ENCODE results near the gene CGB8. TPM values are rescaled to one million over a fixed set of nuclear protein-coding genes. Genes with fewer than 3 reads are reported as not detected.

CGB8 gene
- total and polyA plus RNA-seq, 4 donors = not detected

DNA sequence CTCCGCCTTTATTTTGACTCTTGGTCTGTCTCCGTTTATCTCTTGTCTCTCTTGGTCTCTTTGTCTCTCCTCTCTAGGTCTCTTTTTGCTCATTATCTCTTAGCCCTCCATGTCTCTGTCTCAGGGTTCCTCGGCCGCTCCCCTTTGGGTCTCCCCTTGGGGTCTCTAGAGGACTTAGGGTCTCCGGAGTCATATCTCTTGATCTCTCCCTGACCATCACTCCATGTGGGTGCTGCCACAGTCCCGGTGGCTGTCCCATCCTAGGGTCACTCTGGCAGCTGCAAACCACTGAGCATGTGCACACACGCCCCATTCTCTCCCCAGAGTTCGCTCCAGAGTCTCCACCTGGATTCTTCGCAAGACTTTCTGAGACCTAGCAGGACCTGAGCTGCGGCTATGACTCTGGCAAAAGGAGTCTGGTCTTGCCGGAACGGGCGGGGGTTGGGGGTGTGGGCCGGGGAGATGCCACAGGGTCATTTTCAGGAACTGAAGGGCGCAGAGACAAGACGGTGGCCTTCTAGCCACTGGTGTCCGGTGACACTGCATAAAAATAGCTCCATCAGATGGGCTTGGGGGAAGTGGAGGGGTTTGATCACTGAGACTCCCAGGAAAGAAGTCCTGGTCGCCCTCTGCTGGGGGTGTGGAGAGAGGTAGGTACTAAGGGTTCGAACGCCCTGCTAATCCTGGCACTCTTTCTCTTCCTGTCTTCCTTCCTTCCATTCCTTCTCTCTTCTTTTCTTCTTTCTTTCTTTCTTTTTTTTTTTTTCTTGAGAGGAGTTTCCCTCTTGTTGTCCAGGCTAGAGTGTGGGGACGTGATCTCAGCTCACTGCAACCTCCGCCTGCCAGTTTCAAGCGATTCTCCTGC, 24.8 kb upstream of the CGB8 start:
- peaks cover 0 to 8% (median 0%) of the 10 kb centered on the region in 4 donors for H3K9me3 ChIP-seq (ENCODE audit: control insufficient read depth in 4 of 4, insufficient read depth in 3 of 4, low read length in 3 of 4)
- TF ChIP-seq, protein P1, sequence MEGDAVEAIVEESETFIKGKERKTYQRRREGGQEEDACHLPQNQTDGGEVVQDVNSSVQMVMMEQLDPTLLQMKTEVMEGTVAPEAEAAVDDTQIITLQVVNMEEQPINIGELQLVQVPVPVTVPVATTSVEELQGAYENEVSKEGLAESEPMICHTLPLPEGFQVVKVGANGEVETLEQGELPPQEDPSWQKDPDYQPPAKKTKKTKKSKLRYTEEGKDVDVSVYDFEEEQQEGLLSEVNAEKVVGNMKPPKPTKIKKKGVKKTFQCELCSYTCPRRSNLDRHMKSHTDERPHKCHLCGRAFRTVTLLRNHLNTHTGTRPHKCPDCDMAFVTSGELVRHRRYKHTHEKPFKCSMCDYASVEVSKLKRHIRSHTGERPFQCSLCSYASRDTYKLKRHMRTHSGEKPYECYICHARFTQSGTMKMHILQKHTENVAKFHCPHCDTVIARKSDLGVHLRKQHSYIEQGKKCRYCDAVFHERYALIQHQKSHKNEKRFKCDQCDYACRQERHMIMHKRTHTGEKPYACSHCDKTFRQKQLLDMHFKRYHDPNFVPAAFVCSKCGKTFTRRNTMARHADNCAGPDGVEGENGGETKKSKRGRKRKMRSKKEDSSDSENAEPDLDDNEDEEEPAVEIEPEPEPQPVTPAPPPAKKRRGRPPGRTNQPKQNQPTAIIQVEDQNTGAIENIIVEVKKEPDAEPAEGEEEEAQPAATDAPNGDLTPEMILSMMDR (IDR thresholded peaks at IDR 0.05; ENCODE audit: control extremely low read depth, extremely low read depth) = no peak
- H3K36me3 ChIP-seq (ENCODE audit: control insufficient read depth in 4 of 4, insufficient read depth in 4 of 4, low read length in 4 of 4) = no peaks in the 10 kb centered on the region
- H3K27me3 ChIP-seq (ENCODE audit: control insufficient read depth in 3 of 3, insufficient read depth in 3 of 3, low read length in 2 of 3) = peaks cover 0 to 41% (median 26%) of the 10 kb centered on the region in 3 donors
- ATAC-seq (ENCODE audit: insufficient read depth, low FRiP score) = no peak
- H3K4me1 ChIP-seq (ENCODE audit: control insufficient read depth in 5 of 5, insufficient read depth in 5 of 5, low read length in 5 of 5) = peaks cover 0 to 4% (median 0%) of the 10 kb centered on the region in 5 donors
- 58 to 63% methylated on average over 23 of the region's 23 CpGs for WGBS, 2 donors
- H3K27ac ChIP-seq (ENCODE audit: low read depth in 1 of 2, low read length in 1 of 2) = no peak overlapping the region
- H3K9ac ChIP-seq (ENCODE audit: insufficient read depth in 1 of 2, low read length in 2 of 2) = no peak overlapping the region
- no peak overlapping the region for H3K4me3 ChIP-seq
- no peak for DNase-seq

DNA sequence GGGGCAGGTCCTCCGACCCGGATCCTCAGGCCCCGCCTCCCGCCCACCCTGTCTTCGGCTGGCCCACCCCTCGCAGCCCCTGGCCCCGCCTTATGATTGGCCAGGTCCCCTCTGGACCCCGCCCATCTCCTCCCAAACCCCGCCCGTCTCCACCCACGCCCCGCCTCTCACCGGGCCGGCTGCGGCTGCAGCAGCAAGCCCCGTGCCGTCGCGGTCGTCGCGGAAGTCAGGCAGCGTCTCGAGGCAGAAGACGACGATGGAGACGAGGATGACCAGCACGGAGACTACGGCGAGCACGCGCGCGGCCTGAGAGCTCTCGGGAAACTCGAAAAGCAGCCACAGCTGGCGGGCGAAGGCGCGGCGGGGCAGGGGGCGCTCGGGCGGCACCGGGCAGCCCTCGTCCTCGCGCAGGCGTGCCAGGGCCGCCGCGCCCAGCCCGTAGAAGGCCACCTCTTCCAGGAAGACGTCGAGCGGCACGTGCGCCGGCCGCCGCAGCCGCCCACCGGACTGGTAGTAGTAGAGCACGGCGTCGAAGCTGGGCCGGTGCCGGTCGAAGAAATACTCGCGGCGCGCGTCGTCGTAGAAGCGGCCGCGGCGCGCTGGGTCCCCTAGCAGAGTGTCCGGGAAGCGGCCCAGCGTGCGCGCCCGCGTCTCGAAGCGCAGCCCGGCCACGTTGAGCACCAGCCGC, 23.1 kb upstream of the CGB8 start:
- Histone ChIP-seq H3K4me1 (ENCODE audit: control insufficient read depth in 5 of 5, insufficient read depth in 5 of 5, low read length in 5 of 5) (peaks cover 0 to 4% (median 0%) of the 10 kb centered on the region in 5 donors), H3K27me3 (ENCODE audit: control insufficient read depth in 3 of 3, insufficient read depth in 3 of 3, low read length in 2 of 3) (peaks cover 0 to 42% (median 26%) of the 10 kb centered on the region in 3 donors), H3K27ac (ENCODE audit: low read depth in 1 of 2, low read length in 1 of 2) (no peak overlapping the region), H3K4me3 (no peak overlapping the region), H3K36me3 (ENCODE audit: control insufficient read depth in 4 of 4, insufficient read depth in 4 of 4, low read length in 4 of 4) (no peaks in the 10 kb centered on the region), H3K9me3 (ENCODE audit: control insufficient read depth in 4 of 4, insufficient read depth in 3 of 4, low read length in 3 of 4) (peaks cover 0 to 8% (median 0%) of the 10 kb centered on the region in 4 donors), H3K9ac (ENCODE audit: insufficient read depth in 1 of 2, low read length in 2 of 2) (no peak overlapping the region)
- 5 to 7% methylated on average over 57 to 93 of the region's 93 CpGs for WGBS, 2 donors
- TF ChIP-seq, protein P1 (IDR thresholded peaks at IDR 0.05; ENCODE audit: control extremely low read depth, extremely low read depth) = no peak
- no peak for DNase-seq
- ATAC-seq (ENCODE audit: insufficient read depth, low FRiP score) = no peak

DNA sequence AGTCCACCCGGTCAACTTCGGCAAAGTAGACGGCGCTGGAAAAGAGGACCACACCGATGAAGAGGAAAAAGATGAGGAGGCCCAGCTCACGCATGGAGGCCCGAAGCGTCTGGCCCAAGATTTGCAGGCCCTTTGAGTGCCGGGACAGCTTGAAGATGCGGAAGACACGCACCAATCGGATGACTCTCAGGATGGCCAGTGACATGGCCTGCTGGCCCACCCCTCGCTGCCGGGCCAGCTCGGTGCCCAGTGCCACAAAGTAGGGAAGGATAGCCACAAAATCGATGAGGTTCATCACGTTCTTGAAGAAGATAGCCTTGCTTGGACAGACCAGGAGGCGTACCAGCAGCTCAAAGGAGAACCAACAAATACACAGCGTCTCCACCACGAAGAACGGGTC, 21.5 kb upstream of the CGB8 start:
- WGBS, 2 donors = 96 to 97% methylated on average over 21 of the region's 21 CpGs
- no peak overlapping the region for H3K27ac ChIP-seq (ENCODE audit: low read depth in 1 of 2, low read length in 1 of 2)
- H3K9ac ChIP-seq (ENCODE audit: insufficient read depth in 1 of 2, low read length in 2 of 2) = no peak overlapping the region
- H3K4me1 ChIP-seq (ENCODE audit: control insufficient read depth in 5 of 5, insufficient read depth in 5 of 5, low read length in 5 of 5) = peaks cover 0 to 4% (median 0%) of the 10 kb centered on the region in 5 donors
- no peaks in the 10 kb centered on the region for H3K36me3 ChIP-seq (ENCODE audit: control insufficient read depth in 4 of 4, insufficient read depth in 4 of 4, low read length in 4 of 4)
- peaks cover 0 to 50% (median 30%) of the 10 kb centered on the region in 3 donors for H3K27me3 ChIP-seq (ENCODE audit: control insufficient read depth in 3 of 3, insufficient read depth in 3 of 3, low read length in 2 of 3)
- ATAC-seq (ENCODE audit: insufficient read depth, low FRiP score) = no peak
- TF ChIP-seq, protein P1 (IDR thresholded peaks at IDR 0.05; ENCODE audit: control extremely low read depth, extremely low read depth) = no peak
- H3K4me3 ChIP-seq = no peak overlapping the region
- H3K9me3 ChIP-seq (ENCODE audit: control insufficient read depth in 4 of 4, insufficient read depth in 3 of 4, low read length in 3 of 4) = peaks cover 0 to 8% (median 0%) of the 10 kb centered on the region in 4 donors
- DNase-seq = no peak
